ENCODE results near the gene PRKN.
A peak's percentile ranks its signal among the peaks of the same experiment; 100 is the strongest.

Gene PRKN

DNA sequence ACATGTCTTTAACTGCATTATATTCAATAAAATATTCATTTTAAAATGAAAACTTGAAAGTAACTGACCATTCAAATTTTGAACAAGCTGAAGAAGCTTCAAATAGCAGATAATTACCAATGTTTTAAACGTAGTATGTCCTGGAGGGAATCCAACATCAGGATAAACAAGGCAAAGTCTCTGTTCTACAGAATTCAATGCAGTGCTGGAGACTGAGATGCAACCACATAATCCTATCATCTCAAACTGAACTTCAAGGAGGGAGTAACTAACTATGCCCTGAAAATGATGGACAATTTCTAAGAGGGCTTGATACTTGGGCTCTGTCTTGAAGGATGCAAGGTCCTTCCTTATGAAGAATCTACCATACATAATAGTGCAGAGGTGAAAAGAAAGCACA is 100.7 kb downstream of the PRKN start:
- TF ChIP-seq, protein P1, sequence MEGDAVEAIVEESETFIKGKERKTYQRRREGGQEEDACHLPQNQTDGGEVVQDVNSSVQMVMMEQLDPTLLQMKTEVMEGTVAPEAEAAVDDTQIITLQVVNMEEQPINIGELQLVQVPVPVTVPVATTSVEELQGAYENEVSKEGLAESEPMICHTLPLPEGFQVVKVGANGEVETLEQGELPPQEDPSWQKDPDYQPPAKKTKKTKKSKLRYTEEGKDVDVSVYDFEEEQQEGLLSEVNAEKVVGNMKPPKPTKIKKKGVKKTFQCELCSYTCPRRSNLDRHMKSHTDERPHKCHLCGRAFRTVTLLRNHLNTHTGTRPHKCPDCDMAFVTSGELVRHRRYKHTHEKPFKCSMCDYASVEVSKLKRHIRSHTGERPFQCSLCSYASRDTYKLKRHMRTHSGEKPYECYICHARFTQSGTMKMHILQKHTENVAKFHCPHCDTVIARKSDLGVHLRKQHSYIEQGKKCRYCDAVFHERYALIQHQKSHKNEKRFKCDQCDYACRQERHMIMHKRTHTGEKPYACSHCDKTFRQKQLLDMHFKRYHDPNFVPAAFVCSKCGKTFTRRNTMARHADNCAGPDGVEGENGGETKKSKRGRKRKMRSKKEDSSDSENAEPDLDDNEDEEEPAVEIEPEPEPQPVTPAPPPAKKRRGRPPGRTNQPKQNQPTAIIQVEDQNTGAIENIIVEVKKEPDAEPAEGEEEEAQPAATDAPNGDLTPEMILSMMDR (conservative IDR thresholded peaks at IDR 0.05): no peak
- no peak for TF ChIP-seq ZFX (IDR thresholded peaks at IDR 0.05)
- no peak overlapping the region for H3K27ac ChIP-seq

DNA sequence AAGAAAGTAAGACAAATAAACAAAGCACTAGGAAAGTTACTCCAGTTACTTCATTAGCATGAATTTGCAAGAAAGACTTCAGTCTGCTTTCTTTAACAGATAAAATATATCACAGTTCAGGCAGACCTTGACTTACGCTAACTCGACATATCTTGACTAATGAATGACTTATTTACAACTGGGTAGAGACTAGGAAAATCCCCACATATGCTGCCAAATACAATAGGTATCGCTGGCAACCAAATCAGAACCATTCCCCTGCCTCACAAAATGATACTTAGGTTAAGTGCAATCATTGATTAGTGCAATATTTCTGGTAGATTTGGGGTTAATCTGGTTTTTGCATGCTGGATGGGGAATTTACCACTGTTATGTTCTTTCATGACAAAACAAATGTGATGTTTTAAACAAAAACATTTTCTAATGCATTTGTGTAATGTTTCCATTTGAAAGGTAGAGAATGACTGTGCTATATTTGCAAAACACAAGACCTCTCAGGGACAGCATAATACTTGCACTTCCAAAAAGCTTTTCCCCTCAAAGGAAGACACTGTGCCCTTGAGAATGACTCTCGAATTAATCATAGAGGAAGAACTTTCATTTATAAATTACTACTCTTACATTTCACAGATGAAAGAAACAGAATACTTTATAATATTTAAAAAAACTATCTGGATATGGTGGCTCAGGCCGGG is 101.6 kb downstream of the PRKN start:
- TF ChIP-seq ZFX (IDR thresholded peaks at IDR 0.05): no peak
- TF ChIP-seq, protein P1 (conservative IDR thresholded peaks at IDR 0.05): no peak
- H3K27ac ChIP-seq: no peak overlapping the region

DNA sequence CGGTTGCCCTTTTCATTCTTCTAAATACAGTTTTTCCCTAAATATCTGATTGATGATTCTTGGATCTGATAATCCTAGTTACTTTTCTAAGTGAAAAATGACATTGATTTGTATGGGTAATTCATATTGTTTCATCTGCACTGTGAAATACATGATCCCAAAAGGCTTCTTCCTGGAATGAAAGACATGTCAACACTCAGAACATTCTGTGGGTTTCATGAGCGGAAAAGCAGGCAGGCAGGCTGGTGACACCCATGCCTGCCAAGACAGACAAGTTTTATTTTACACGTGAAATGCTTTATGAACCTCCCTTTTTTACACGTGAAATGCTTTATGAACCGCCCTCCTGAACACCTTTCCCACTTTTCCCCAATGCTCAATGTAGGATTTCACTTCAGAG is 105.0 kb downstream of the PRKN start:
- no peak for TF ChIP-seq ZFX (IDR thresholded peaks at IDR 0.05)
- TF ChIP-seq, protein P1 (conservative IDR thresholded peaks at IDR 0.05): no peak
- H3K27ac ChIP-seq: no peak overlapping the region

DNA sequence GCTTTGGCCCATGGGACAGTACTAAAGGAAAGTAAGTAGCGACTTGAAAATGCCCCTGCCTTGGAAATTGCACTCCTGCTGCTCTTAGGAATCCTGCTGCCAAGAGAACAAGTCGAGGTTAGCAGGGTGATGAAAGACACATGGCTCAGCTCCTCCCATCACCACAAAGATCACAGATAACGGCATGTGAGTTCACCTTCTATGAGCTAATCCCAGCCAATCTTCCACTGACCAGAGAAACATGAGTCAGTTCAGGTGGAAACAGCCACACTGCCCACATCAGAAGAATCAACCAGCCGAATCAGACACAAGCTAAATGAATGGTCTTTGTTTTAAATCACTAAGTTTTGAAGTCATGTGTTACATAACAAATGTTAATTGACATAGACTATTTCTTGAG is 106.3 kb downstream of the PRKN start:
- no peak overlapping the region for H3K27ac ChIP-seq
- TF ChIP-seq, protein P1 (conservative IDR thresholded peaks at IDR 0.05): no peak
- TF ChIP-seq ZFX (IDR thresholded peaks at IDR 0.05): no peak

DNA sequence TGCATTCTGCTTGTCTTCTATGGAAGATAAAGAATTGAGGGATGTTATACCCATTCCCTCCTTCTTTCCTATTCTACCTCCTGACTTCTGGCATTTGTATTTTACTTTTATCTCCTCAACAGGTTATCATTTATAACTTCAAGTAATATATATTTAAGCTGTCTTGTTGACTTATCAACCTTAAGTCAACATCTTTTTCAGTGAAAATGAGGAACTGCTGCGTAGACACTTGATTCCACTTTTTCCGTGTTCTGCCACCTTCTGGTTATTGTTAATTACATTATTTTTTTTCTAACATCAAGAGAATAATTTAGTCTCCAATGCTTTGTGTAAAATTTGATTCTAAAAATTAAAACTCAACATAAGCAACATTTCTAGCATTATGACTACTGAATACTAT is 107.5 kb downstream of the PRKN start:
- TF ChIP-seq, protein P1 (conservative IDR thresholded peaks at IDR 0.05): peak; percentile 17
- no peak for TF ChIP-seq ZFX (IDR thresholded peaks at IDR 0.05)
- H3K27ac ChIP-seq: no peak overlapping the region

DNA sequence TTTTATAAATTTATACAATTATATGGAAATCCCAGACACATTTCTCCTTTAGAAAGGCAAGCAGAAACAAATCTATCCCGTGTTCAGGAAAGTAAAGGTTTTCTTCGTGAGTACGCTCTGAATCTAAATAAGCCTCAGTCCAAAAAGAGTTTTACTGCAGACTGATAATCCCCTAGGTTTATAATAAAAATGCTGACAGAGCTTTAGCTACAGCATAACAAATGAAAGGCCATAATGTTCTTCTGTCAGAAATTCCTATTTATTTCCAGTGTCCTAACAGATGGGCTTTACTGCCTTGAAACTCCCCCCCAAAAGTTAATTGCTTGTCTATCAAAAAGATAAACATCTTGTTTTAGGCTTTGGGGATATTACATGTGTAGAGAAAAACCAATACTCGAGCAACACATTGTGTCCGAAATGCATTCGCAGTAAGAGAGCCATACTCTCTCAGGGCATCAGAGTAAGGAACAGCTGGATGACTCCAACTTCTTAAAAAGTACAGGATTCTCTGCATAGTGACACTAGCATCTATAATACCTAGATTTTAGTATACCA is 109.0 kb downstream of the PRKN start:
- no peak overlapping the region for H3K27ac ChIP-seq
- TF ChIP-seq ZFX (IDR thresholded peaks at IDR 0.05): no peak

DNA sequence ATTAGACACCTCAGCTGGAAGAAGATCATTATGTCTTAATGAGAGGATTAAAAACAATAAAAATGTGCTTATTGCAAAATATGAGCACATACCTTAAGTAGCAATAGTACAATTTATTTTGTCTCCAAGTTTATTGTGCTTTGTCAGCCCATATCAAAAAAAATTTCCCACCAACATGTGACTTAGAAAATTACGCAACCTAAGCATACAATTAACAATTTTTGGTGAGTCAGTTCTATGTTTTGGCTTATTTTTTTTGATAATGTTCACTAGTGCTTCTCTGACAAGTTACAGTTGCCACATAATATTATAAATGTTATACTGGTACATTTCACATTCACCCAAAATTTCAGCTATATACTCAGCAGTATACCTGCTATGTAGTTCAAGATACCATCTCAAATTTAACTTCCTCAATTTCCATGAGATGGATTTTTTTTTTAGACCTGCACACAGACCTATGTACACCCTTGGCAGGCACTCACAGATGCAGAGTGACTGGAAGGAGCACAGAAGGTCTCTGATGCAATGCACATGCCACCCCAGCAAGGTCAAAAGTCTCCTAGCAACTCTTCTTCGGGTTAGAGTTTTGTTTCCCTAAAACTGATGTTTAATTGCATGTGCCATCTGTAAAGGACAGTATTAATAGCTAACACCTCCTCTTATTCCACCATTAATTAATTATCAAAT is 112.4 kb downstream of the PRKN start:
- H3K27ac ChIP-seq: no peak overlapping the region
- TF ChIP-seq, protein P1 (conservative IDR thresholded peaks at IDR 0.05): no peak
- TF ChIP-seq ZFX (IDR thresholded peaks at IDR 0.05): no peak

Measured in C4-2B (cell line).